SK-N-SH (cell line): ENCODE measurements around the gene ZNF559. TPM values are rescaled to one million over a fixed set of nuclear protein-coding genes. Genes with fewer than 3 reads are reported as not detected.

ENCODE experiments used
- CTCF ChIA-PET: fragments of 300-600, 350-600 bp; formaldehyde crosslinking; extraction: SDS; loops from one replicate; lab custom pipeline; 2021; lab: Yijun Ruan, JAX
- POLR2A ChIA-PET: fragments of 350-600 bp; sonication (Branson Sonifier 250); formaldehyde crosslinking; extraction: SDS; loops from one replicate; lab custom pipeline; 2020; ENCODE audit warnings: antibody characterized with exemption, inconsistent platforms; lab: Yijun Ruan, JAX
- DNase-seq: peaks from one replicate; pipeline ENCODE4 v3.0.0; 2012
- H2AFZ ChIP-seq: fragments of 200-600 bp; sonication (generic); 2 replicates; pipeline ENCODE4 v1.8.1; 2016; ENCODE audit warnings: antibody characterized with exemption, mild to moderate bottlenecking, low read depth
- H3F3A ChIP-seq: fragments of 200-600 bp; sonication (generic); replicated peaks from 2 replicates; pipeline ENCODE3; 2016; ENCODE audit warnings: antibody characterized with exemption, mild to moderate bottlenecking; ENCODE audit not compliant: insufficient read depth
- H3K27ac ChIP-seq, 2 experiments: fragments of 200-500 bp in 1 of 2; fragments of 200-600 bp in 1 of 2; sonication (Bioruptor generic) in 1 of 2; sonication (generic), shearing (Covaris generic) in 1 of 2; 2 replicates each; pipeline versions ENCODE4 v1.5.1 to v1.6.1; 2014 to 2016; ENCODE audit warnings: low read depth in 2 of 2, inconsistent platforms in 1 of 2, low read length in 1 of 2, mild to moderate bottlenecking in 1 of 2, mixed read lengths in 1 of 2
- H3K27me3 ChIP-seq: fragments of 200-600 bp; sonication (generic), shearing (Covaris generic); 2 replicates; pipeline ENCODE4 v1.6.1; 2016; ENCODE audit warnings: mixed run types; ENCODE audit not compliant: insufficient read depth
- H3K36me3 ChIP-seq, 2 experiments: fragments of 200-500 bp in 1 of 2; fragments of 200-600 bp in 1 of 2; sonication (Bioruptor generic) in 1 of 2; sonication (generic) in 1 of 2; replicated peaks in 1 of 2; 2 replicates each; pipeline versions ENCODE3 to v1.5.1; 2014 to 2016; ENCODE audit warnings: low read length in 1 of 2, mild to moderate bottlenecking in 1 of 2; ENCODE audit not compliant: insufficient read depth in 2 of 2, control insufficient read depth in 1 of 2
- H3K4me1 ChIP-seq, 2 experiments: fragments of 200-500 bp in 1 of 2; fragments of 200-600 bp in 1 of 2; sonication (Bioruptor generic) in 1 of 2; sonication (generic), shearing (Covaris generic) in 1 of 2; 2 replicates each; pipeline versions ENCODE4 v1.5.1 to v1.6.1; 2014 to 2016; ENCODE audit warnings: low read depth in 1 of 2, low read length in 1 of 2, mixed run types in 1 of 2; ENCODE audit not compliant: insufficient read depth in 2 of 2, control insufficient read depth in 1 of 2
- H3K4me2 ChIP-seq: fragments of 200-600 bp; sonication (generic), shearing (Covaris generic); 2 replicates; pipeline ENCODE4 v1.6.1; 2017; ENCODE audit warnings: mixed run types
- H3K4me3 ChIP-seq, 2 experiments: fragments of 200-500 bp in 1 of 2; fragments of 200-600 bp in 1 of 2; sonication (Bioruptor generic) in 1 of 2; sonication (generic), shearing (Covaris generic) in 1 of 2; 2 replicates each; pipeline versions ENCODE4 v1.5.1 to v1.8.1; 2014 to 2016; ENCODE audit warnings: low read depth in 2 of 2, inconsistent platforms in 1 of 2, low read length in 1 of 2, mild to moderate bottlenecking in 1 of 2, mixed read lengths in 1 of 2, moderate library complexity in 1 of 2
- H3K79me2 ChIP-seq: fragments of 200-600 bp; sonication (generic); 2 replicates; pipeline ENCODE4 v1.8.1; 2017; ENCODE audit warnings: mild to moderate bottlenecking; ENCODE audit not compliant: insufficient read depth
- H3K9ac ChIP-seq: fragments of 200-600 bp; sonication (generic); 2 replicates; pipeline ENCODE4 v1.6.1; 2017; ENCODE audit warnings: mixed run types
- H3K9me2 ChIP-seq: fragments of 200-600 bp; sonication (generic); 2 replicates; pipeline ENCODE4 v1.6.1; 2017; ENCODE audit warnings: mixed run types
- H3K9me3 ChIP-seq: fragments of 200-600 bp; sonication (generic); 2 replicates; pipeline ENCODE4 v1.6.1; 2017; ENCODE audit warnings: mixed run types, mild to moderate bottlenecking, moderate library complexity
- H4K20me1 ChIP-seq: fragments of 200-600 bp; sonication (generic); 2 replicates; pipeline ENCODE4 v1.6.1; 2017; ENCODE audit warnings: mild to moderate bottlenecking, mixed run types; ENCODE audit not compliant: insufficient read depth
- EP300 ChIP-seq, 2 experiments: IDR thresholded peaks; 2 replicates each; pipeline versions ENCODE4 v1.4.0 to v1.6.1; 2012; ENCODE audit warnings: borderline replicate concordance in 1 of 2, low read depth in 1 of 2, low read length in 1 of 2
- FOSL2 ChIP-seq: IDR thresholded peaks from 2 replicates; pipeline ENCODE4 v1.4.0; 2012; ENCODE audit warnings: low read depth, mild to moderate bottlenecking, moderate library complexity, borderline replicate concordance
- FOXJ3 ChIP-seq: sonication (generic); formaldehyde crosslinking; IDR thresholded peaks from 2 replicates; pipeline ENCODE4 v1.5.1; 2020; ENCODE audit warnings: mild to moderate bottlenecking, missing genetic modification reagents
- GABPA ChIP-seq: IDR thresholded peaks from 2 replicates; pipeline ENCODE4 v1.4.0; 2012; ENCODE audit warnings: low read depth, mild to moderate bottlenecking
- JUND ChIP-seq: IDR thresholded peaks from 2 replicates; pipeline ENCODE4 v1.4.0; 2012
- MEF2A ChIP-seq: IDR thresholded peaks from 2 replicates; pipeline ENCODE4 v1.4.0; 2012; ENCODE audit warnings: low read depth, borderline replicate concordance
- SIN3A ChIP-seq: IDR thresholded peaks from 2 replicates; pipeline ENCODE4 v1.6.1; 2012; ENCODE audit warnings: low read depth, mild to moderate bottlenecking, low read length, moderate library complexity, borderline replicate concordance
- TCF12 ChIP-seq: IDR thresholded peaks from 2 replicates; pipeline ENCODE4 v1.4.0; 2012
- USF1 ChIP-seq: IDR thresholded peaks from 2 replicates; pipeline ENCODE4 v1.4.0; 2012; ENCODE audit warnings: low read depth, borderline replicate concordance
- YY1 ChIP-seq: IDR thresholded peaks from 2 replicates; pipeline ENCODE4 v1.4.0; 2012; ENCODE audit warnings: low read depth, mild to moderate bottlenecking
- ZBTB33 ChIP-seq: IDR thresholded peaks from 2 replicates; pipeline ENCODE4 v1.4.0; 2012; ENCODE audit warnings: low read depth, borderline replicate concordance
- WGBS: methylation state at CpG from one replicate; pipeline ENCODE4 v1.1.6; 2017; ENCODE audit warnings: low lambda C conversion rate; 5-methylcytosine and 5-hydroxymethylcytosine counted together
- polyA plus RNA-seq, 3 experiments: library from polyadenylated mRNA; depleted of rRNA; stranded (reverse); fragments of >200 nt; gene quantifications; 2 replicates each; pipeline ENCODE4 v1.2.3, GENCODE V29; 2012
- TF ChIP-seq, protein P1 (sequence below): IDR thresholded peaks from 2 replicates; pipeline ENCODE4; 2012

The ZNF559 gene
- polyA plus RNA-seq, 1 of the 3 experiments (the other 2 are of a cell fraction) = 10.4 TPM

DNA sequence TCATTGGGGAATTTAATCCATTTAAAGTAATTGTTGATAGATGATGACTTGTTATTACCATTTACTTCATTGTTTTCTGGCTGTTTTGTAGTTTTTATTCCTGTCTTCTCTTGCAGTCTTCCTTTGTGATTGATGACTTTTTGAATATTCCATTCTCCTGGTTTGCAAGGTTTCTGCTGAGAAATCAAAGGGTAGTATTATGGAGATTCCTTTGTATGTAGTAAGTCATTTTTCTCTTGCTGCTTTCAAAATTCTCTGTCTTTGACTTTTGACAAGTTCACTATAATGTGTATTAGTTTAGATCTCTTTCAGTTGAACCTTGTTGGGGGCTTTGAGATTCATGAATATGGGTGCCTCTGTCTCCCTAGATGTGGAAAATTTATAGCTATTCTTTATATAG lies 6.0 kb downstream of the ZNF559 start:
- no peak overlapping the region for H3K27ac ChIP-seq
- H3F3A ChIP-seq = no peaks in the 10 kb centered on the region
- no peak overlapping the region for H3K9ac ChIP-seq
- H3K9me2 ChIP-seq = no peaks in the 10 kb centered on the region
- peaks cover 53% of the 10 kb centered on the region for H3K9me3 ChIP-seq
- no peaks in the 10 kb centered on the region for H4K20me1 ChIP-seq
- no peak overlapping the region for H3K4me2 ChIP-seq
- H3K36me3 ChIP-seq = peaks cover 26 to 83% of the 10 kb centered on the region in 2 experiments
- POLR2A ChIA-PET = no interaction called here
- H3K79me2 ChIP-seq = peaks cover 71% of the 10 kb centered on the region
- H3K4me1 ChIP-seq = no peaks in the 10 kb centered on the region
- CTCF ChIA-PET = no interaction called here
- H3K4me3 ChIP-seq = no peak overlapping the region
- H2AFZ ChIP-seq = no peak overlapping the region
- DNase-seq = no peak
- no peaks in the 10 kb centered on the region for H3K27me3 ChIP-seq
- no peak for TF ChIP-seq ZBTB33
- TF ChIP-seq GABPA = no peak
- no peak for TF ChIP-seq EP300 (IDR thresholded peaks at IDR 0.05; ENCODE audit: borderline replicate concordance in 1 of 2, low read depth in 1 of 2, low read length in 1 of 2)
- TF ChIP-seq SIN3A = no peak
- no peak for TF ChIP-seq TCF12
- no peak for TF ChIP-seq MEF2A
- no peak for TF ChIP-seq YY1
- TF ChIP-seq JUND = no peak
- TF ChIP-seq FOSL2 = no peak
- no peak for TF ChIP-seq USF1

GRCh38 chr19:9342610-9343304 lies 18.8 kb downstream of the ZNF559 start:
- no peaks in the 10 kb centered on the region for H4K20me1 ChIP-seq
- H3K4me1 ChIP-seq = no peaks in the 10 kb centered on the region
- no peak overlapping the region for H2AFZ ChIP-seq
- H3K79me2 ChIP-seq = no peaks in the 10 kb centered on the region
- H3K36me3 ChIP-seq = peaks cover 35 to 64% of the 10 kb centered on the region in 2 experiments
- WGBS = 97% methylated on average over 6 of the region's 6 CpGs
- no peak overlapping the region for H3K9ac ChIP-seq
- H3K9me3 ChIP-seq = peaks cover 56% of the 10 kb centered on the region
- no peaks in the 10 kb centered on the region for H3K9me2 ChIP-seq
- no peaks in the 10 kb centered on the region for H3K27me3 ChIP-seq
- no peak overlapping the region for H3K4me2 ChIP-seq
- no peak overlapping the region; a peak in 1 of 4 replicates for H3K4me3 ChIP-seq
- no peak for DNase-seq
- CTCF ChIA-PET = interaction anchor here (1.1 kb wide), 1 partner anchor 19 kb away, joined by 3 read pairs; the partner anchor contains the start of gene ZNF559
- TF ChIP-seq JUND (no peak), TCF12 (no peak), FOXJ3 (CRISPR knock-in tag) (no peak)
- TF ChIP-seq, protein P1, sequence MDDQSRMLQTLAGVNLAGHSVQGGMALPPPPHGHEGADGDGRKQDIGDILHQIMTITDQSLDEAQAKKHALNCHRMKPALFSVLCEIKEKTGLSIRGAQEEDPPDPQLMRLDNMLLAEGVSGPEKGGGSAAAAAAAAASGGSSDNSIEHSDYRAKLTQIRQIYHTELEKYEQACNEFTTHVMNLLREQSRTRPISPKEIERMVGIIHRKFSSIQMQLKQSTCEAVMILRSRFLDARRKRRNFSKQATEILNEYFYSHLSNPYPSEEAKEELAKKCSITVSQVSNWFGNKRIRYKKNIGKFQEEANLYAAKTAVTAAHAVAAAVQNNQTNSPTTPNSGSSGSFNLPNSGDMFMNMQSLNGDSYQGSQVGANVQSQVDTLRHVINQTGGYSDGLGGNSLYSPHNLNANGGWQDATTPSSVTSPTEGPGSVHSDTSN = no peak
- TF ChIP-seq, all 33 proteins: peak for 0
- Histone ChIP-seq H3F3A (no peaks in the 10 kb centered on the region), H3K27ac (no peak overlapping the region)
- POLR2A ChIA-PET = no interaction called here
